Choroid plexus epithelial cell (primary cell): ENCODE data around the gene KIF6.

ENCODE experiments used
- DNase-seq: peaks from one replicate; pipeline ENCODE4 v3.0.0-alpha.2; 2010; ENCODE audit warnings: low read depth
- H3K4me3 ChIP-seq: 2 replicates; pipeline ENCODE4 v1.5.1; 2011; ENCODE audit warnings: low read depth, mild to moderate bottlenecking, control low read depth, low read length, moderate library complexity
- TF ChIP-seq, protein P1 (sequence below): conservative IDR thresholded peaks from 2 replicates; pipeline ENCODE4 v1.5.1; 2011; ENCODE audit warnings: low read depth, mild to moderate bottlenecking, control low read depth, inconsistent platforms, low read length, moderate library complexity

KIF6 gene

DNA sequence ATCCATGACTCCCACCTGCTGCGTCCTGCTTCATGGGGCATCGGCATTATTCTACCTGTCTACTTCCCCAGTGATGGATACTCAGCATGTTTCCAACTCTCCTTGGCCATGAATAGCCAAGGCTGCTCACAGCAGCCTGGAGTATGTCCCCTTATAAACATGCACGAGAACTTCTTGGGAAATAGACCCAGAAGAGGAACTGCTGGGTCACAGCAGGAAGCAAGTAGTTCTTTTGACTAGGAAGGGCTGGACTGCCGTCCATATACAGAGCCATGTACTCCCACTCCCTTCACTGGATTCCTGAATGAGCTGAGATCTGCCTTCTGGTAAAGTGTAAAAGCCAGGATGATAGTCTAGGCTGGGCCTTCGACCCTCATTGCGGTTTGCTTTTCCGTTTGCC lies 296.4 kb downstream of the KIF6 start:
- DNase-seq = no peak
- TF ChIP-seq, protein P1, sequence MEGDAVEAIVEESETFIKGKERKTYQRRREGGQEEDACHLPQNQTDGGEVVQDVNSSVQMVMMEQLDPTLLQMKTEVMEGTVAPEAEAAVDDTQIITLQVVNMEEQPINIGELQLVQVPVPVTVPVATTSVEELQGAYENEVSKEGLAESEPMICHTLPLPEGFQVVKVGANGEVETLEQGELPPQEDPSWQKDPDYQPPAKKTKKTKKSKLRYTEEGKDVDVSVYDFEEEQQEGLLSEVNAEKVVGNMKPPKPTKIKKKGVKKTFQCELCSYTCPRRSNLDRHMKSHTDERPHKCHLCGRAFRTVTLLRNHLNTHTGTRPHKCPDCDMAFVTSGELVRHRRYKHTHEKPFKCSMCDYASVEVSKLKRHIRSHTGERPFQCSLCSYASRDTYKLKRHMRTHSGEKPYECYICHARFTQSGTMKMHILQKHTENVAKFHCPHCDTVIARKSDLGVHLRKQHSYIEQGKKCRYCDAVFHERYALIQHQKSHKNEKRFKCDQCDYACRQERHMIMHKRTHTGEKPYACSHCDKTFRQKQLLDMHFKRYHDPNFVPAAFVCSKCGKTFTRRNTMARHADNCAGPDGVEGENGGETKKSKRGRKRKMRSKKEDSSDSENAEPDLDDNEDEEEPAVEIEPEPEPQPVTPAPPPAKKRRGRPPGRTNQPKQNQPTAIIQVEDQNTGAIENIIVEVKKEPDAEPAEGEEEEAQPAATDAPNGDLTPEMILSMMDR = no peak
- no peak overlapping the region for H3K4me3 ChIP-seq

- no peak for DNase-seq
- TF ChIP-seq, protein P1 = no peak
- H3K4me3 ChIP-seq = no peak overlapping the region
Observed at GRCh38 chr6:39428152-39428551, 297.1 kb downstream of the KIF6 start.

DNA sequence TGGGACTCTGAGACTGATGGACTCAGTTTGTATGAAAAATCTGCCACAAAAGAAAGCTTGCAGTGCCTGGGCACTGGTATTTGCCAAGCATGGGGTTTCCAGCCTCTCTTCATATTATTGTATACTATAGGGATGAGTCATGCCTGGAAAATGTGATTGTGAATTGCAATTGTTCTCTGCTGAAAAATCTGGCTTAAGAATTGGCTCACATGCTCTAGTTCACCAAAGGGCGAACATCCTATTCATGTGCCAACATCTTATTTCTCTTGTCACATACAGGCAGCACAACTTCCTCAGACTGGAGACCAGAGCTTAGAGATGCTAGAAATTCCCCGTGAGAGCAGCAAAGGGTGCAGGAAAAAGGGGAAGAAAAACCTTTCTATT lies 299.1 kb downstream of the KIF6 start:
- TF ChIP-seq, protein P1 = no peak
- H3K4me3 ChIP-seq = no peak overlapping the region
- DNase-seq = peak; percentile 85

- DNase-seq = no peak
- TF ChIP-seq, protein P1 = no peak
- no peak overlapping the region for H3K4me3 ChIP-seq
Observed at GRCh38 chr6:39425346-39426072, 299.7 kb downstream of the KIF6 start.

DNA sequence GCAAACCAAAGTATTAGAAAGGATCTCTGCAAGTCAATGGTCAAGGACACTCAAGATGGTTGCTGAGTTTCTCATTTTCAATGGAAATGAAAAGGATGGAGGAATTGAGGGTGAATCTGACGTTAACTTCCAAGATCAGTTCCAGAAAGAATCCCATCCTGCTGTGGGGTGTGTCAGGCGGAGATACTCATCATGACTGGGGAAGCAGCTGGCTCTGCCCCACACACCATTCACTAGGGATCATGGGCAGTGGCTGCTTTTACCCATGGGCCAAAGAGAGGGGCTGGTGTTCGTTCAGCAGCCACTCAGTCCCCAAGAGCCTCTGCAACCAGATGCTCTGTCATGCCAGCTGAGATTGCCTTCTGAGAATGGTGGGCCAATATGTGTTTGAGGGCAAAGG lies 300.4 kb downstream of the KIF6 start:
- TF ChIP-seq, protein P1 = no peak
- H3K4me3 ChIP-seq = no peak overlapping the region
- no peak for DNase-seq

DNA sequence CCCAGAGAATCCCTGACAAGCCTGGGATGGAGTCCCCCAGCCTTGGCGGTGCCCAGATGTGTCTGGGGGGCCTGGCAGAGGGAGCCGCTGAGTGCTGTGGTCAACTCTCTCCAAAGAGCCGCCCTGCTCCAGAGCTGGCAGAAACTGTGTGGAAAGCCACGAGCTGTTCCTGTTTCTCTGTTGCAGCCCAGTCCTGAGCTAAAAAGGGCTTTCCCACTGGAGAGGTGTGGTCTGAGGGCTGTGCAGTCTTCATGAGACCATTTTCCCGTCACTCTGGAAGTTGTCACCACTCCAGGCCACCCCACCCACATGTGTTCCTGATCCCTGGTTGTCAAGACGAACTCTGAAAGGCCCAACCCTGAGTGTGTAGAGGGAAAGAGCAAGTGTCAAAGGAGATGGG lies 303.0 kb downstream of the KIF6 start:
- no peak for DNase-seq
- no peak overlapping the region for H3K4me3 ChIP-seq
- TF ChIP-seq, protein P1 = no peak
